ENCODE data around the gene GPR63. TPM values are rescaled to one million over a fixed set of nuclear protein-coding genes. Genes with fewer than 3 reads are reported as not detected.

Gene GPR63
- total RNA-seq, 6 experiments from 2014 or later, result 1.4 to 2.5 (median 2.1) TPM

- no peaks in the 10 kb centered on the region for H3K27me3 Mint-ChIP-seq (ENCODE audit: insufficient read depth)
- H3K27ac Mint-ChIP-seq, result no peak overlapping the region
- no peaks in the 10 kb centered on the region for H3K36me3 Mint-ChIP-seq (ENCODE audit: low read depth)
- no peak overlapping the region for H3K4me3 Mint-ChIP-seq
- DNase-seq, result no peak
- no peak for TF ChIP-seq CTCF (IDR thresholded peaks at IDR 0.05)
- no peaks in the 10 kb centered on the region for H3K9me3 Mint-ChIP-seq
- H3K4me1 Mint-ChIP-seq (ENCODE audit: low read depth), result peaks cover 27% of the 10 kb centered on the region
Observed at GRCh38 chr6:96792561-96793190, 44.6 kb downstream of the GPR63 start.

- DNase-seq, result no peak
- no peaks in the 10 kb centered on the region for H3K27me3 Mint-ChIP-seq (ENCODE audit: insufficient read depth)
- no peaks in the 10 kb centered on the region for H3K36me3 Mint-ChIP-seq (ENCODE audit: low read depth)
- no peak for TF ChIP-seq CTCF (IDR thresholded peaks at IDR 0.05)
- peaks cover 20% of the 10 kb centered on the region for H3K4me1 Mint-ChIP-seq (ENCODE audit: low read depth)
- no peak overlapping the region for H3K4me3 Mint-ChIP-seq
- no peak overlapping the region for H3K27ac Mint-ChIP-seq
- no peaks in the 10 kb centered on the region for H3K9me3 Mint-ChIP-seq
Observed at GRCh38 chr6:96789871-96790270, 47.4 kb downstream of the GPR63 start.

- no peak overlapping the region for H3K27ac Mint-ChIP-seq
- no peak for TF ChIP-seq CTCF (IDR thresholded peaks at IDR 0.05)
- no peak for DNase-seq
- no peaks in the 10 kb centered on the region for H3K36me3 Mint-ChIP-seq (ENCODE audit: low read depth)
- no peak overlapping the region for H3K4me3 Mint-ChIP-seq
- H3K4me1 Mint-ChIP-seq (ENCODE audit: low read depth), result peaks cover 16% of the 10 kb centered on the region
- no peaks in the 10 kb centered on the region for H3K27me3 Mint-ChIP-seq (ENCODE audit: insufficient read depth)
- H3K9me3 Mint-ChIP-seq, result no peaks in the 10 kb centered on the region
Observed at GRCh38 chr6:96787846-96788580, 49.3 kb downstream of the GPR63 start.

DNA sequence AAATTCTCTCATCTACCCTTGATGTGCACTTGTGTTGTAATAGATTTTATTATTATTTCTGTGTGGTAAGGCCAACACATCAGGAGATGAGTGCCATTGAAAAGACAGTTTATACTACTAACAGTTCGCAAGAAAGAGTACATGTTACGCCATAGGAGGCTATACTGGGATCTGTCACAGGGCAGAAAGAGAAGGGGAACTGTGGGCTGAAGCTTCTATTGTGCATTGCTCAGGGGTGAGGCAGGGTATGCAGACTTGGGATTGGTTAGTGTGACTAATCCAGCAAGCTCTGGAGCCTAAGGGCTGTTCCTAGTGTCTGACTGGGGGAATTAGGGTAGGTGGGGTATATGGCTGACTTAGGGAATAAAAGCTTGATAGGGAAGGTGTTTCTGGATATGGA lies 50.9 kb downstream of the GPR63 start:
- Mint-ChIP-seq H3K27ac (no peak overlapping the region), H3K4me3 (no peak overlapping the region), H3K9me3 (no peaks in the 10 kb centered on the region), H3K36me3 (ENCODE audit: low read depth) (no peaks in the 10 kb centered on the region), H3K4me1 (ENCODE audit: low read depth) (peaks cover 11% of the 10 kb centered on the region), H3K27me3 (ENCODE audit: insufficient read depth) (no peaks in the 10 kb centered on the region)
- TF ChIP-seq CTCF (IDR thresholded peaks at IDR 0.05), result no peak
- no peak for DNase-seq

DNA sequence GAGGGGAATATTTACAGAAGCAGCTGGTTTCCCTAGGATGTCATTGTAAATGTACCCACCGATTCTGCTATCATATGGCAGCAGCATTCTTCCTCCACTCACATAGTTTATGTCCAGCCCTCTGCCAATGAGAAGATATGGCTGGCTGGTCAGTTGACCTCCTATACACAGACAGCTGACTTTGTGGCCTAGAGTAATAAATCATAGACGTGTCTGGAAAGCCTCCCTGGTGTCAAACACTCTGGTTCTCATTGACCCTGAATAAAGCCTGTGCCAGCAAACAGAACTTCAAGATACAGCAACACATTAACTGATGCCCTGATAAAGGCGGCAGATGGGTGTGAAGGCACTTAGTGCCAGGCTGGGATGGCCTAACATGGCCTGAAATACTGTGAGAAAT lies 52.6 kb downstream of the GPR63 start:
- no peak overlapping the region for H3K27ac Mint-ChIP-seq
- H3K9me3 Mint-ChIP-seq, result no peaks in the 10 kb centered on the region
- no peak for TF ChIP-seq CTCF (IDR thresholded peaks at IDR 0.05)
- H3K4me1 Mint-ChIP-seq (ENCODE audit: low read depth), result peaks cover 5% of the 10 kb centered on the region
- H3K4me3 Mint-ChIP-seq, result no peak overlapping the region
- H3K27me3 Mint-ChIP-seq (ENCODE audit: insufficient read depth), result no peaks in the 10 kb centered on the region
- no peaks in the 10 kb centered on the region for H3K36me3 Mint-ChIP-seq (ENCODE audit: low read depth)
- DNase-seq, result no peak

Data from HFFc6 (cell line).